Sigmoid colon (tissue), 7 donors: ENCODE measurements around the gene CEMP1. TPM values are rescaled to one million over a fixed set of nuclear protein-coding genes. Genes with fewer than 3 reads are reported as not detected.

Source experiments
- DNase-seq: peaks from one replicate; pipeline ENCODE4 v3.0.0-alpha.2; 2019
- H3K27ac ChIP-seq, 4 donors: fragments of 200-600 bp; sonication (generic); one replicate each; pipeline ENCODE4 v1.5.1; 2016 to 2019; ENCODE audit warnings: mild to moderate bottlenecking in 1 of 4
- H3K27me3 ChIP-seq, 3 donors: fragments of 200-600 bp; sonication (generic); one replicate each; pipeline ENCODE4 v1.5.1; 2019; ENCODE audit warnings: mild to moderate bottlenecking in 1 of 3
- H3K36me3 ChIP-seq, 4 donors: fragments of 200-600 bp; sonication (generic); one replicate each; pipeline ENCODE4 v1.5.1; 2016 to 2019
- H3K4me1 ChIP-seq, 4 donors: fragments of 200-600 bp; sonication (generic); one replicate each; pipeline ENCODE4 v1.5.1; 2017 to 2019
- H3K4me3 ChIP-seq, 4 donors: fragments of 200-600 bp; sonication (generic); one replicate each; pipeline ENCODE4 v1.5.1; 2017 to 2019; ENCODE audit warnings: mild to moderate bottlenecking in 2 of 4, moderate library complexity in 1 of 4
- H3K9me3 ChIP-seq, 4 donors: fragments of 200-600 bp in 3 of 4; sonication (generic) in 3 of 4; one replicate each; pipeline versions ENCODE4 v1.5.1 to v1.6.1; 2013 to 2019
- EP300 ChIP-seq, 4 donors: sonication (generic); formaldehyde crosslinking; IDR thresholded peaks; one replicate each; pipeline ENCODE4 v1.6.1; 2017; ENCODE audit warnings: antibody characterized with exemption in 4 of 4
- POLR2A ChIP-seq, 2 donors: fragments of 450-650 bp; IDR thresholded peaks; one replicate each; pipeline ENCODE4 v1.6.1; 2016; ENCODE audit warnings: antibody characterized with exemption in 2 of 2, mild to moderate bottlenecking in 2 of 2, moderate library complexity in 2 of 2
- POLR2AphosphoS5 ChIP-seq, 4 donors: sonication (generic); formaldehyde crosslinking; IDR thresholded peaks; one replicate each; pipeline ENCODE4 v1.6.1; 2017; ENCODE audit warnings: antibody characterized with exemption in 4 of 4
- WGBS, 2 donors: extraction: QIAGEN DNeasy Blood & Tissue Kit; methylation state at CpG; one replicate each; pipeline ENCODE4 v1.1.7; 2013; 5-methylcytosine and 5-hydroxymethylcytosine counted together
- intact Hi-C: fragments of 100-400 bp; cut with DNase I; formaldehyde crosslinking; loops from one replicate; pipeline ENCODE4 v1.15.1; 2023
- polyA plus RNA-seq, 3 donors: library from polyadenylated mRNA; stranded (reverse); fragments of 200-250 nt; gene quantifications; one replicate each; pipeline ENCODE4 v1.2.3, GENCODE V29; 2013
- total RNA-seq, 4 donors: library from RNA; depleted of rRNA; stranded (reverse); fragments of >200 nt; gene quantifications; one replicate each; pipeline ENCODE4 v1.1.0, GENCODE V29; 2016
- TF ChIP-seq, protein P1 (sequence below), 4 experiments: fragments of 450-650 bp in 3 of 4; fragments of 200-600 bp in 1 of 4; IDR thresholded peaks; one replicate each; pipeline ENCODE4 v1.5.1; 2016 to 2019; ENCODE audit warnings: antibody characterized with exemption in 4 of 4, mild to moderate bottlenecking in 3 of 4, moderate library complexity in 2 of 4
- donor health status: healthy with polysubstance abuse.
- donor health status: Bipolar disorder and iron deficiency.
- donor health status: healthy.

The CEMP1 gene
- total and polyA plus RNA-seq, 7 donors, result 0.90 to 1.2 TPM; not detected in 5

DNA sequence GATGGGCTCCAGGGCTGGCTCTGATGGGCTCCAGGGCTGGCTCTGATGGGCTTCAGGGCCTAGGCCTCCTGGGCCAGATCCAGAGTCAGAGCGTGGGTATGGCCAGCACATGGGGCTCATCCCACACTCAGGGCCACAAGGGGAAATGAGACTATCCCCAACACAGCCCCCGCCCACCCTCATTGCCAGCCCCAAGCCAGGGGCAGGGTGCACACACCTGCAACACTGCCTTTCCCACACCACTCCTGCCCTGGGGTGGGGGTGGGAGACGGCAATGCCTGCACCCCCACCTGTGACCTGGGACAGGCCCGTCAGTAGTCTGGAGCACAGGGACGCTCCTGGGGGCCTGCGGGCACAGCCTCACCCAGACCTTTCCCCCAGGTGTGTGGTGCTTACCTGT, 31.8 kb downstream of the CEMP1 start:
- H3K4me1 ChIP-seq, result peaks cover 0 to 45% (median 25%) of the 10 kb centered on the region in 4 donors
- no peak overlapping the region for H3K4me3 ChIP-seq
- no peaks in the 10 kb centered on the region for H3K27me3 ChIP-seq
- TF ChIP-seq POLR2A (IDR thresholded peaks at IDR 0.05) (no peak), EP300 (IDR thresholded peaks at IDR 0.05) (no peak), POLR2AphosphoS5 (IDR thresholded peaks at IDR 0.05) (no peak)
- TF ChIP-seq, protein P1, sequence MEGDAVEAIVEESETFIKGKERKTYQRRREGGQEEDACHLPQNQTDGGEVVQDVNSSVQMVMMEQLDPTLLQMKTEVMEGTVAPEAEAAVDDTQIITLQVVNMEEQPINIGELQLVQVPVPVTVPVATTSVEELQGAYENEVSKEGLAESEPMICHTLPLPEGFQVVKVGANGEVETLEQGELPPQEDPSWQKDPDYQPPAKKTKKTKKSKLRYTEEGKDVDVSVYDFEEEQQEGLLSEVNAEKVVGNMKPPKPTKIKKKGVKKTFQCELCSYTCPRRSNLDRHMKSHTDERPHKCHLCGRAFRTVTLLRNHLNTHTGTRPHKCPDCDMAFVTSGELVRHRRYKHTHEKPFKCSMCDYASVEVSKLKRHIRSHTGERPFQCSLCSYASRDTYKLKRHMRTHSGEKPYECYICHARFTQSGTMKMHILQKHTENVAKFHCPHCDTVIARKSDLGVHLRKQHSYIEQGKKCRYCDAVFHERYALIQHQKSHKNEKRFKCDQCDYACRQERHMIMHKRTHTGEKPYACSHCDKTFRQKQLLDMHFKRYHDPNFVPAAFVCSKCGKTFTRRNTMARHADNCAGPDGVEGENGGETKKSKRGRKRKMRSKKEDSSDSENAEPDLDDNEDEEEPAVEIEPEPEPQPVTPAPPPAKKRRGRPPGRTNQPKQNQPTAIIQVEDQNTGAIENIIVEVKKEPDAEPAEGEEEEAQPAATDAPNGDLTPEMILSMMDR (IDR thresholded peaks at IDR 0.05), result no peak
- intact Hi-C loops, result no loop called here
- DNase-seq, result no peak
- WGBS, 2 donors, result 92 to 96% methylated on average over 6 of the region's 6 CpGs
- H3K27ac ChIP-seq, result peak overlapping the region in 1 of 4 donors; percentile 14
- no peaks in the 10 kb centered on the region for H3K9me3 ChIP-seq
- peaks cover 0 to 29% (median 7%) of the 10 kb centered on the region in 4 donors for H3K36me3 ChIP-seq

DNA sequence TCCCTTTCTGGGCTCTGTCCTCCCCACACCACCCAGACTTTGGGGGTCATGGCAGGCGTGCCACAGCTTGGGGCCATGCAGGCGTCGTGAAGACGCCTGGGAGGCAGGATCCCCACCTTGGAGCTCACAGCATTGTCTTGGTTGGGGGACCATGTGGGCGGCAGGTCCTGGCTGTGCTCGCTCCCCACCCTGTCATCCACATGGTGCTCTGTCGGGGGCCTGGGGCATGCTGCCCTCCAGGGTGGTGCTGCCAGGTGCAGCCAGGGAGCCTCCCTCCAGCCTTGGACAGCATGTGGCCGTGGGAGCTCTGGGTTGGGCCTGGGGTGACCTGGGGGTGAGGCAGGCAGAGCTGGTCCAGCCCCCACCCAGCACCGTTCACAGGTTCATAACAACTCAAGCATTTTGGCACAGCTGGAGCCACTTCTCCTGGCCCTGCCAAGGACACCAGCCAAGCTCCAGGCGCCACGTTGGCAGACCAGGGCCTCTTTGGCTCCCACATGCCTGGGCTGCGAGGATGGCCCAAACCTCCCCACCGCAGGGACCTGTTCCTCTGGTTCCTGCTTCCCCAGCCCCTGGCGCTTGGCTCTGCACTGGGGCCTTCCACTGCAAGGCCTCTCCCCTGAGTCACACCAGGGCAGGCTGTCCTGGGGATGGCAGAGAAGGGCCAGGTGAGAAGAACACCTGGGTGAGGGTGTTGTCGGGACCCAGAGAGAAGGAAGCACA, 32.5 kb downstream of the CEMP1 start:
- TF ChIP-seq POLR2AphosphoS5 (IDR thresholded peaks at IDR 0.05), result no peak
- no peak for TF ChIP-seq POLR2A (IDR thresholded peaks at IDR 0.05)
- TF ChIP-seq, protein P1 (IDR thresholded peaks at IDR 0.05), result no peak
- TF ChIP-seq EP300 (IDR thresholded peaks at IDR 0.05), result no peak
- no peak for DNase-seq
- Histone ChIP-seq H3K4me1 (peaks cover 0 to 45% (median 25%) of the 10 kb centered on the region in 4 donors), H3K36me3 (peaks cover 0 to 29% (median 7%) of the 10 kb centered on the region in 4 donors), H3K27ac (peak overlapping the region in 2 of 4 donors; percentile 12 to 21), H3K27me3 (no peaks in the 10 kb centered on the region), H3K9me3 (no peaks in the 10 kb centered on the region), H3K4me3 (no peak overlapping the region)
- 90 to 91% methylated on average over 15 of the region's 15 CpGs for WGBS, 2 donors
- intact Hi-C loops, result no loop called here

DNA sequence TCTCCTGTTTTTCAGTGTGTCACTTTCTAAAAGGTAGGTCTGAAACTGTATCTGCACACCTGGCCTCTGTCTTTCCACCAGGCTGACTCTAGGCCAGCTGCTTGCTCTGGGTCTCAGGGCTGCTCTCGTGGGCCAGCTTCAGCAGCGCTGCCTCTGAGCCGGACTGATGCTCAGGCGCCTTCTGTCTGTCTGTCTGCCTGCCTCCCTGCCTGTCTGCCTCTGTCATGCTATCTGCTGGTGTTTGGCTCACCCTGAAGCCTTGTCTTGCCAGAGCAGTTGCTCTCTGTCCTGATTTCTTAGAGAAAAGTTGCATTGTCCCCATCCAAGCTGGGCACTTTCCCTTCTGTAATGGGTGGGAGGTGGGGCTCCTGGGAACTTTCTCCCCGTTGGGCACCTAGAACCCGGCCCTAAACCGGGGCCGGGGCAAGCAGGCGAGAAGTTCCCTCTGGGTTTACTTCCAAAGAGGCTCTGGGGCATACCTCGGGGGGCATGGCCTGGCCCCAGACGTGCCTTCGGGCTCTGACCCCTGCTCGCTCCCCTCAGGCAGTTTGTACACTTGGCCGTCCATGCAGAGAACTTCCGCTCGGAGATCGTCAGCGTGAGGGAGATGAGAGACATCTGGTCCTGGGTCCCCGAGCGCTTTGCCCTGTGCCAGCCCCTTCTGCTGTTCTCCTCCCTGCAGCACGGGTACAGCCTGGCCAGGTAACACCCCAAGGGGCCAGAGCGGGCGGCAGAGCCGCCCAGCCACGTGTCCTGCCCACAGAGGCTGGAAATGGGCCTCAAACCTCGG, 33.3 kb downstream of the CEMP1 start:
- Histone ChIP-seq H3K36me3 (peaks cover 0 to 29% (median 7%) of the 10 kb centered on the region in 4 donors), H3K9me3 (no peaks in the 10 kb centered on the region), H3K27ac (peak overlapping the region in 3 of 4 donors; percentile 12 to 21 (median 20)), H3K4me3 (no peak overlapping the region), H3K4me1 (peaks cover 0 to 42% (median 25%) of the 10 kb centered on the region in 4 donors), H3K27me3 (no peaks in the 10 kb centered on the region)
- 88 to 91% methylated on average over 26 of the region's 26 CpGs for WGBS, 2 donors
- no peak for TF ChIP-seq POLR2A (IDR thresholded peaks at IDR 0.05)
- DNase-seq, result no peak
- intact Hi-C loops, result no loop called here

DNA sequence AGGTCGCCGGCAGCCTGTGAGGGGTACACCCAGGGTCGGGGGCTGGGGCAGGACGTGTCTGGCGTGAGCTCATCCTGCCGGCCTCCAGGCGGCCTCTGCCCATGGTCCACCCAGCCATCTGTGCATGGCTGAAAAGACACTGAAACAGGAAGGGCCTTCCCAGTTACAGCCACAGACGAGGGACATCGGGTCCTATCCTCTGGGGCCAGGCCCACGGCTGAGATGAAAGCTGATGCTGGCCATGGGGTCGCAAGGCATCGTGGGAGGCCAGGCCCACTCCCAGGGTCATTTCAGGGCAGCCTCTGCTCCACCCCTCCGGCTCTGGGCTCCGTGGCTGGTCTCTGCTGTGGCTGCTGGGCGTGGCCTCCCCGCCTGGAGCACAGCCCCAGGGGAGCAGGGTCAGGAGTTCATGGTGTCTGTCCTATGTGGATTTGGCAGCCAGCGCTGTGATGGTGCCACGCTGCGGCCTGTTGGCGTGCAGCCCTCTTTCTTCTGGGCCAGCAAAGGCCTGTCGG, 34.0 kb downstream of the CEMP1 start:
- Histone ChIP-seq H3K9me3 (no peaks in the 10 kb centered on the region), H3K27ac (peak overlapping the region in 3 of 4 donors; percentile 16 to 27 (median 20)), H3K27me3 (no peaks in the 10 kb centered on the region), H3K4me1 (peaks cover 0 to 35% (median 25%) of the 10 kb centered on the region in 4 donors), H3K4me3 (no peak overlapping the region), H3K36me3 (peaks cover 0 to 29% (median 7%) of the 10 kb centered on the region in 4 donors)
- DNase-seq, result no peak
- intact Hi-C loops, result no loop called here
- 43 to 66% methylated on average over 21 of the region's 21 CpGs for WGBS, 2 donors
- TF ChIP-seq, protein P1 (IDR thresholded peaks at IDR 0.05), result no peak
- TF ChIP-seq EP300 (IDR thresholded peaks at IDR 0.05) (no peak), POLR2A (IDR thresholded peaks at IDR 0.05) (no peak), POLR2AphosphoS5 (IDR thresholded peaks at IDR 0.05) (no peak)
